ENCODE data around the gene POU2AF2.
"Not testable (repeated sequence)": the region's sequence is repeated elsewhere in the genome, so short reads cannot be mapped to it uniquely, and the experiment has no call there.

The POU2AF2 gene

DNA sequence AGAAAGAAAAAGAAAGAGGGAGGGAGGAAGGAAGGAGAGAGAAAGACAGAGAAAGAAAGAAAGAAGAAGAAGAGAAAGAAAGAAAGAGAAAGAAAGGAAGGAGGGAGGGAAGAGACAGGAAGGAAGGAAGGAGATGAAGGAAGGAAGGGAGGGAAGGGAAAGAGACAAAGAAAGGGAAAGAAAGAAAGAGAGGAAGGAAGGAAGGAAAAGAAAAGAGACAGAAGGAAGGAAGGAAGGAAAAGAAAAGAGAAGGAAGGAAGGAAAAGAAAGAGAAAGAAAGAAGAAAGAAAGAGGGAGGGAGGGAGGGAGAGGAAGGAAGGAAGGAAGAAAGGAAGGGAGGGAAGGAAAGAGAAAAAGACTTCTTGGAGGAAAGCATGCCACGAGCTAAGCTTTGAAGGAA lies 19.1 kb downstream of the POU2AF2 start:
- Mint-ChIP-seq H3K27me3 (ENCODE audit: low read depth, poor library complexity) (peaks cover 9% of the 10 kb centered on the region), H3K4me1 (no peaks in the 10 kb centered on the region), H3K36me3 (ENCODE audit: low read depth) (no peaks in the 10 kb centered on the region), H3K27ac (no peak overlapping the region), H3K4me3 (no peak overlapping the region), H3K9me3 (no peaks in the 10 kb centered on the region)
- no peak for TF ChIP-seq CTCF (IDR thresholded peaks at IDR 0.05)
- no peak for DNase-seq

DNA sequence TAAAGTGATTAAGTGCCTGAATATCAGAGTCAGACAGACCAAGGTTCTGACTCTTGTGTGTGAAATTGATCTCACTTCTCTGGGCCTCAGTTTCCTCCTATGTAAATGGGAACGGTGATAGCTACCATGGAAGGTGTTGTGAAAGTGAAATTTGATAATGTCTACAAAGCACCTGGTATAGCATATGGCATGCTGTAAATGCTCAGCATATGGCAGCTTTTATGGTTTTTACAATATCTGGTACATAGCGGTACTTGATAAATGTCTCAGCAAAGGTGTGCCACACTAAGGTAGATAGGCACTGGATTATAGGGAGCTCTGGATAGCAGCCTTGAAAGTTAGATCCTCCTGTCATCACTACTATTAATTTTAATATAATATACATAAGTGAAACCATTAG lies 19.9 kb downstream of the POU2AF2 start:
- TF ChIP-seq CTCF (IDR thresholded peaks at IDR 0.05) = no peak
- Mint-ChIP-seq H3K4me1 (no peaks in the 10 kb centered on the region), H3K27me3 (ENCODE audit: low read depth, poor library complexity) (peaks cover 9% of the 10 kb centered on the region), H3K27ac (no peak overlapping the region), H3K36me3 (ENCODE audit: low read depth) (no peaks in the 10 kb centered on the region), H3K9me3 (no peaks in the 10 kb centered on the region), H3K4me3 (no peak overlapping the region)
- no peak for DNase-seq

DNA sequence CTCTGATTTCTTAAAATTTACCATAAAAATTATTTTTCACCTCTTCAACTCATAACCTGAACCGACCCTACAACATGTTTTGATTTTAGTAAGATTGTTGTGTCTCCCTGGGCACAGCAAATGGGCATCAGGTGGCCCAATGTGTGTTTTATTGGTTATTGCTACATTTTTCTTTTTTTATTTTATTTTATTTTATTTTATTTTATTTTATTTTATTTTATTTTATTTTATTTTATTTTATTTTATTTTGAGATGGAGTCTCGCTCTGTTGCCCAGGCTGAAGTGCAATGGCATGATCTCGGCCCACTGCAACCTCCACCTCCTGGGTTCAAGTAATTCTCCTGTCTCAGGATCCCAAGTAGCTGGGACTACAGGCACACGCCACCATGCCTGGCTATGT lies 22.8 kb downstream of the POU2AF2 start:
- H3K4me3 Mint-ChIP-seq; H3K27ac Mint-ChIP-seq; H3K9me3 Mint-ChIP-seq; DNase-seq; H3K4me1 Mint-ChIP-seq; H3K36me3 Mint-ChIP-seq (ENCODE audit: low read depth): not testable (repeated sequence)
- H3K27me3 Mint-ChIP-seq (ENCODE audit: low read depth, poor library complexity) = peaks cover 10% of the 10 kb centered on the region

DNA sequence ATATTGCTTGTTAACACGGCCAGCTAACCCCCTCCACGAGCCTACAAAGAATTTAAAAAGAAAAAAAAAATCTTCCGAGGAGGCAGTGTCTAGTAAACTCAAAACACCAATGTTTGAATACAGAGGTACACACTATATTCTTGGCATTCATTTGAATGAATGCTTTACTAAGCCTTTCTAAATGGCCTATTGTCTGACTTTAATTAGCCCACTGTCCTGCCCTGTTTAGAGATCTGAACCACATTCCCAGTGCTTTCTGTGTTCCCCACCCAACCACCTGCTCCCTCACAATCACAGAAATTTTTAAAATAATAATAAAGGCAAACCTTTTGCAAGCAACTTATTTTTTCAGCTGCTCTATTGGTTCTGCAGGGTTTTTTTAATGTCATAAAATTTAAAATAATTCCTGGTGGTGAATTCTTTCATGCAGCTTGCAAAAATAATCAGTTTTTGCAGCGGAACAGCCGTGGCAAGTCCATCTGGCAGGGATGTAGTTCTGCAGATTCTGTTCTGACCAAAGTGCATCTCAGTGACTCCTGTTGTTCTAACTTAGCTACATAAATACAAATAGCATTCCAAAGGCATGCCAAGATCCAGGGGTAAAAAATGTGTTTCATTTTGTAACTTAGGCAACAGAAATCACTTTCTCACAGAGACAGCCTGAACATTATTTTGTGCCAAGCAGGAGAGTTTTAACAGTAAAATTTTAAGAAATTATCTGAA lies 23.8 kb downstream of the POU2AF2 start:
- H3K27ac Mint-ChIP-seq = no peak overlapping the region
- no peak overlapping the region for H3K4me3 Mint-ChIP-seq
- no peaks in the 10 kb centered on the region for H3K36me3 Mint-ChIP-seq (ENCODE audit: low read depth)

GRCh38 chr11:111272420-111272819 lies 26.9 kb downstream of the POU2AF2 start:
- no peak overlapping the region for H3K4me3 Mint-ChIP-seq

More for the DNA sequence above, 23.8 kb downstream of the POU2AF2 start:
- H3K4me1 Mint-ChIP-seq = no peaks in the 10 kb centered on the region
- peaks cover 10% of the 10 kb centered on the region for H3K27me3 Mint-ChIP-seq (ENCODE audit: low read depth, poor library complexity)
- H3K9me3 Mint-ChIP-seq = no peaks in the 10 kb centered on the region
- no peak for TF ChIP-seq CTCF (IDR thresholded peaks at IDR 0.05)
- DNase-seq = no peak

GRCh38 chr11:111282562-111283075 lies 37.1 kb downstream of the POU2AF2 start:
- no peak overlapping the region for H3K27ac Mint-ChIP-seq
- H3K4me1 Mint-ChIP-seq = peaks cover 34% of the 10 kb centered on the region
- H3K36me3 Mint-ChIP-seq (ENCODE audit: low read depth) = no peaks in the 10 kb centered on the region
- H3K9me3 Mint-ChIP-seq = no peaks in the 10 kb centered on the region
- peaks cover 26% of the 10 kb centered on the region for H3K27me3 Mint-ChIP-seq (ENCODE audit: low read depth, poor library complexity)
- DNase-seq = no peak
- H3K4me3 Mint-ChIP-seq = no peak overlapping the region
- TF ChIP-seq CTCF (IDR thresholded peaks at IDR 0.05) = no peak

More at GRCh38 chr11:111272420-111272819, 26.9 kb downstream of the POU2AF2 start:
- Mint-ChIP-seq H3K27me3 (ENCODE audit: low read depth, poor library complexity) (peaks cover 23% of the 10 kb centered on the region), H3K27ac (no peak overlapping the region), H3K4me1 (no peaks in the 10 kb centered on the region), H3K9me3 (no peaks in the 10 kb centered on the region), H3K36me3 (ENCODE audit: low read depth) (no peaks in the 10 kb centered on the region)
- no peak for DNase-seq
- no peak for TF ChIP-seq CTCF (IDR thresholded peaks at IDR 0.05)

Measured in nephron progenitor cell (in vitro differentiated cells).